ENCODE measurements around the gene SAA4.
"Not testable (repeated sequence)": the region's sequence is repeated elsewhere in the genome, so short reads cannot be mapped to it uniquely, and the experiment has no call there.

The SAA4 gene

DNA sequence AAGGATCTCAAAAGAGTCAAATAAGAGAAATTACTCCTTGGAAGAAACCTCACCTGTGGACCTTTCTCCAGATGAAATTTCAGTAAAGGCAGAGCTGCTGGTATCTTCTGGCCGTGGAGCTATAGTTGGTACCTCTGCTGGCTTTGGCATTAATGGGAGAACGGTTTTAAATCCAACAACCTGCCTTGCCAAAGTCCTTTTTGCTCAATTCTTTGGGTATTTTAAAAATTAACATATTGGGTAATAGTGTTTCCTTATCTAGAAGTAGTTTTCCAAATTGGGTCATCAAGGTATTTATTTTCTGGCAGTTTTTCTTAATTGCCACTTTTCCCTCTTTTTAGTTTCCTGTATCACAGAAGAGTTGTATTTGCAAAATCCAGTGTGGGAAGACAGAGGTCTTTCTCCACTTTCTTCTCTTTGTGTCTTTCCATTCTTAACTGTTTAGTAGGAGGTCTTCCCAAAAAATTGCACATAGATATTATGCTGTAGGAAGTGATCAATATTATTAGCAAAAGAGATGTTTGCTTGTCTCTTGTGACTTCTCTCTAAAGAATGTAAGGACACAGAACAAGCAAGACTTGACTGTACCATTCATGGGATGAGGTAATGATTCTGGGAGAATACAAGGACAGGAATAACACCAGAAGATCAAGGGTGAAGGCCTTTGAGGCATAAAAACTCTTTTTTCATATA, at the start of gene SAA4:
Gene SAA4, minus strand, starts transcription at position 139 of the 693 bp plus-strand sequence. CDS start 876 bp downstream, outside the sequence.
- Histone ChIP-seq H3K27me3 (ENCODE audit: low read depth) (peaks cover 19% of the 10 kb centered on the region), H3K4me3 (no peak within 1 kb of the TSS), H3K4me1 (no peaks in the 10 kb centered on the region), H3K36me3 (replicated peaks) (no peaks in the 10 kb centered on the region), H3K9me3 (no peaks in the 10 kb centered on the region)
- in situ Hi-C loops (cut with MboI; ENCODE audit: low sequenced_read_pairs) = no loop called here
- no peak for DNase-seq (ENCODE audit: low spot score in 2 of 2)

GRCh38 chr11:18285841-18286240, 49.2 kb upstream of the SAA4 start:
- no peaks in the 10 kb centered on the region for H3K9me3 ChIP-seq
- no peak for DNase-seq (ENCODE audit: low spot score in 2 of 2)
- peaks cover 45% of the 10 kb centered on the region for H3K36me3 ChIP-seq (replicated peaks)
- no peak overlapping the region for H3K4me3 ChIP-seq
- no peaks in the 10 kb centered on the region for H3K27me3 ChIP-seq (ENCODE audit: low read depth)
- in situ Hi-C loops (cut with MboI; ENCODE audit: low sequenced_read_pairs) = no loop called here
- no peaks in the 10 kb centered on the region for H3K4me1 ChIP-seq

DNA sequence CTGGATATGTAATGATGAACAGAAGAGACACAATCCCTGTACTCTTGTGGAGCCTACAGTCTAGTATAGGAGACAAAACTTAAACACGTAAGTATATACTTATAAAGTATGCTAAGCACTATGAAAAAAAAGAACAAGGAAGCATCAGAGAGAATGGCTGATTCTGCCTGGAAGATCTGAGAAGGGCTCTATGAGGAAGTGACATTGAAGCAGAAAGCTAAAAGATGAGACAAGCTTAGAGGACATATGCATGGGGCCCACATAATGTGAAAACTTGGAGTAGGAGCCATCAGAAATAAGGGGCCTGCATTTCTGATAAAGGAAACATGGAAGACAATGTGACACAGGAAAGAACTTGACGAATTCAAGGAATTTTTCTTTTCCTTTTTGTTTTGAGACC, 46.0 kb upstream of the SAA4 start:
- no peak for DNase-seq (ENCODE audit: low spot score in 2 of 2)
- Histone ChIP-seq H3K27me3 (ENCODE audit: low read depth) (no peaks in the 10 kb centered on the region), H3K4me1 (no peaks in the 10 kb centered on the region), H3K36me3 (replicated peaks) (peaks cover 48% of the 10 kb centered on the region), H3K4me3 (no peak overlapping the region), H3K9me3 (no peaks in the 10 kb centered on the region)
- in situ Hi-C loops (cut with MboI; ENCODE audit: low sequenced_read_pairs) = no loop called here

- Histone ChIP-seq H3K9me3 (no peaks in the 10 kb centered on the region), H3K4me1 (no peaks in the 10 kb centered on the region), H3K27me3 (ENCODE audit: low read depth) (no peaks in the 10 kb centered on the region), H3K4me3 (no peak overlapping the region), H3K36me3 (replicated peaks) (peaks cover 33% of the 10 kb centered on the region)
- no peak for DNase-seq (ENCODE audit: low spot score in 2 of 2)
- in situ Hi-C loops (cut with MboI; ENCODE audit: low sequenced_read_pairs) = no loop called here
These were observed 43.9 kb upstream of the SAA4 start for GRCh38 chr11:18280438-18281045.

DNA sequence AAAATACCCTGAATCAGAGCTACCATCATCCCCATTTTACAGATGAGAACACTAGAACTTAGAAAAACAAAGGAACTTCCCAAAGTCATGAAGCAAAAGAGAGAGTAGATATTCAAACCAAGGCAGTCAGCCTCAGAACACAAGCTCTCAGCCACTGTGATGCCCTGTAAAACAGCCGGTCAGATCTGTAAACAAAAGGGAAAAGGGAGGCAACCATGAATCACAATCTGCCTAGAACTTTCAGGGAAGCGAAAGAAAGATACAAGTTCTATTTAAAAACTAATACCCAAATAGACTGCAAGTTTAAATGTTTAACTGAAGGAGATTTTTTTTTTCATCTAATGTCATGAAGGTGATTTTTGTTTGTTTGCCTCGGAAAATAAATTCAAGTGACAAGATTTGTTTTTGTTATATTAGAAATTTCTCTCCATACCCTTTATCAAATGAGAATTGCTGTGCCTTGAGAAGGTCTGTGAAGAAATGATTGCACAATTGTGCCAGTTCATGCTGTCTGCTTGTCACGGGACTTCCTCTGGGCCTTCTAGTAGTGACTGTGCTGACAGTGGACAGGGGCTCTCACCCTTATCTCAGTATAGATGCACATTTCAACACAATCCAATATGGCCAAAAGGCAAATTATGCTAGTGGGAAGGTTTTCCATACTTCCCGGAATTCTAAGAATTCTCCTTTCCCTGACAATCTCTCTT, 41.1 kb upstream of the SAA4 start:
- Histone ChIP-seq H3K9me3 (no peaks in the 10 kb centered on the region), H3K4me3 (no peak overlapping the region), H3K36me3 (replicated peaks) (peaks cover 18% of the 10 kb centered on the region), H3K4me1 (no peaks in the 10 kb centered on the region), H3K27me3 (ENCODE audit: low read depth) (no peaks in the 10 kb centered on the region)
- in situ Hi-C loops (cut with MboI; ENCODE audit: low sequenced_read_pairs) = no loop called here
- DNase-seq (ENCODE audit: low spot score in 2 of 2) = no peak

DNA sequence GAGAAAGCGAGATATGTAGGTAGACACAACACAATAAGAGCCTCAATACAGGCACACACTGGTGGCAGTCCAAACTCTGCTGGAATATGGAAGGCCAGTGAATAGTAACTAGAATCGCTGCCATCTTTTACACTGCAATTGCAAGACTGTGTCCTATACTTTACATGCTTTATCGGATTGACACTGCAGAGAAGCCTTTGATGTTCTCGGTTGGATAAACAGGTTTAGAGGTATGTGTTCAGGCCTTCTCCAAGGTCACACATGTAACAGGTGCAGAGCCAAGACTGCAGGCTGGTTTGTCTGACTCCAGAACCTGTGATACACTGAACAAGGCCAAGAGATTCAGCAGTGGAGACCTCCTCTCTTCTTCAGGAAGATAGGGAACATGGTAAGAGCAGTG, 34.6 kb upstream of the SAA4 start:
- Histone ChIP-seq H3K27me3 (ENCODE audit: low read depth) (no peaks in the 10 kb centered on the region), H3K9me3 (no peaks in the 10 kb centered on the region), H3K4me3 (no peak overlapping the region), H3K4me1 (no peaks in the 10 kb centered on the region), H3K36me3 (replicated peaks) (no peaks in the 10 kb centered on the region)
- DNase-seq (ENCODE audit: low spot score in 2 of 2) = no peak
- in situ Hi-C loops (cut with MboI; ENCODE audit: low sequenced_read_pairs) = no loop called here

GRCh38 chr11:18270102-18270501, 33.5 kb upstream of the SAA4 start:
- in situ Hi-C loops (cut with MboI; ENCODE audit: low sequenced_read_pairs) = no loop called here
- no peaks in the 10 kb centered on the region for H3K9me3 ChIP-seq
- H3K4me1 ChIP-seq = no peaks in the 10 kb centered on the region
- no peak overlapping the region for H3K4me3 ChIP-seq
- H3K27me3 ChIP-seq (ENCODE audit: low read depth) = no peaks in the 10 kb centered on the region
- DNase-seq (ENCODE audit: low spot score in 2 of 2) = no peak
- H3K36me3 ChIP-seq (replicated peaks) = no peaks in the 10 kb centered on the region

DNA sequence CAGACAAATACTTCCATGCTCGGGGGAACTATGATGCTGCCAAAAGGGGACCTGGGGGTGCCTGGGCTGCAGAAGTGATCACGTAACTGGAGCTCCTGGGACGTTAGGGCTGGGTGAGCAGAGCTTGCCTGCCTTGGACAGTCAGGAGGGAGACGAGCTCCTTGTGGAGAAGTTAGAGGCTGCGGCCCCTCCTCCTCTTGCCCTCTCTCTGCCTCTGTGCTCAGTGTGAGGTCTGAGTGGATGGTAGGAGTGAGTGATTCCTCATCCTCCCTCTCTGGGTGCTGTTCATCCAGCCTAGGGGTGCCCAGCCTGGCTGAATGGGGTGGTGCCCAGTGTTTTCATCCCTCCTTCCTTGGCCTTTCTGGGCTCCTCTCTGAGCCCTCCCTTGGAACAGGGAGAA, 32.6 kb upstream of the SAA4 start:
- H3K9me3 ChIP-seq; H3K36me3 ChIP-seq (replicated peaks); DNase-seq (ENCODE audit: low spot score in 2 of 2); H3K4me1 ChIP-seq; in situ Hi-C loops (cut with MboI; ENCODE audit: low sequenced_read_pairs); H3K27me3 ChIP-seq (ENCODE audit: low read depth); H3K4me3 ChIP-seq: not testable (repeated sequence)

GRCh38 chr11:18267335-18268133, 30.9 kb upstream of the SAA4 start:
- H3K36me3 ChIP-seq (replicated peaks); H3K9me3 ChIP-seq; DNase-seq (ENCODE audit: low spot score in 2 of 2); H3K4me3 ChIP-seq; H3K27me3 ChIP-seq (ENCODE audit: low read depth); H3K4me1 ChIP-seq; in situ Hi-C loops (cut with MboI; ENCODE audit: low sequenced_read_pairs): not testable (repeated sequence)

DNA sequence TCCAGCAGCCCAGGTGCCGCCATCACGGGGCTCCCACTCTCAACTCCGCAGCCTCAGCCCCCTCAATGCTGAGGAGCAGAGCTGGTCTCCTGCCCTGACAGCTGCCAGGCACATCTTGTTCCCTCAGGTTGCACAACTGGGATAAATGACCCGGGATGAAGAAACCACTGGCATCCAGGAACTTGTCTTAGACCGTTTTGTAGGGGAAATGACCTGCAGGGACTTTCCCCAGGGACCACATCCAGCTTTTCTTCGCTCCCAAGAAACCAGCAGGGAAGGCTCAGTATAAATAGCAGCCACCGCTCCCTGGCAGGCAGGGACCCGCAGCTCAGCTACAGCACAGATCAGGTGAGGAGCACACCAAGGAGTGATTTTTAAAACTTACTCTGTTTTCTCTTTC, 29.3 kb upstream of the SAA4 start, which contains the start of gene SAA1:
Gene SAA1, plus strand, starts transcription at position 316 of the 400 bp plus-strand sequence. CDS start 624 bp downstream, outside the sequence.
- no peaks in the 10 kb centered on the region for H3K4me1 ChIP-seq
- no peak for DNase-seq (ENCODE audit: low spot score in 2 of 2)
- in situ Hi-C loops (cut with MboI; ENCODE audit: low sequenced_read_pairs) = no loop called here

DNA sequence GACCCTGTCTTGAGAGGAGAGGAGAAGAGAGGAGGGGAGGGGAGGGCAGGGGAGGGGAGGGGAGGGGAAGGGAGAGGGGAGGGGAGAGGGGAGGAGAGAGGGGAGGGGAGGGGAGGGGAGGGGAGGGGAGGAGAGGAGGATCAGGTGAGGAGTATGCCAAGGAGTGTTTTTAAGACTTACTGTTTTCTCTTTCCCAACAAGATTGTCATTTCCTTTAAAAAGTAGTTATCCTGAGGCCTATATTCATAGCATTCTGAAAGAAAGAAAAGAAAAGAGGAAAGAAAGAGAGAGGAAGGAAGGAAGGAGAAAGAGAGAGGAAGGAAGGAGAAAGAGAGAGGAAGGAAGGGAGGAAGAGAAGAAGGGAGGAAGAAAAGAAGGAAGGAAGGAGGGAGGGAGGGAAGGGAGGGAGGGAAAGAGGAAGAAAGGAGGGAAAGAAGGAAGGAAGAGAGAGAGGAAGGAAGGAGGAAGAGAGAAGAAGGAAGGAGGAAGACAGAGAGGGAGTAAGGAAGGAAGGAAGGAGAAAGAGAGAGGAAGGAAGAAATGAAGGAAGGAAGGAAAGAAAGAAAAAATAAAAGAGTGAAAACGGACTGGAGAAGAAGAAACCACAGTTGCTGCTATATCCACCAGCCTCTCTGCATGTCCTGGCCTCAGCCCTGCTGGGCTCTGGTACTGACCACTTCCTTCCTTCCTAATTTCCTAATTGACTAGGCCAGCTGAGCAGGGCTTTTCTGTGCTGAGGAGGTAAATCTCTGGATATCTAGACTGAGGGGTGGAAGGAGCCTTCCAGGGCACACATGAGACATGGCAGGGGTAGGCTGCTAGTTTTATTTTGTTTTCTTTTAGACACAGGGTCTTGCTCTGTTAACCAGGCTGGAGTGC, 28.3 kb upstream of the SAA4 start:
- Histone ChIP-seq H3K9me3 (no peaks in the 10 kb centered on the region), H3K4me3 (no peak overlapping the region), H3K4me1 (no peaks in the 10 kb centered on the region), H3K36me3 (replicated peaks) (no peaks in the 10 kb centered on the region), H3K27me3 (ENCODE audit: low read depth) (no peaks in the 10 kb centered on the region)
- in situ Hi-C loops (cut with MboI; ENCODE audit: low sequenced_read_pairs) = no loop called here
- DNase-seq (ENCODE audit: low spot score in 2 of 2) = no peak

More for the DNA sequence above, 29.3 kb upstream of the SAA4 start, which contains the start of gene SAA1:
- Histone ChIP-seq H3K36me3 (replicated peaks) (no peaks in the 10 kb centered on the region), H3K4me3 (no peak within 1 kb of the TSS), H3K9me3 (no peaks in the 10 kb centered on the region), H3K27me3 (ENCODE audit: low read depth) (no peaks in the 10 kb centered on the region)

- in situ Hi-C loops (cut with MboI; ENCODE audit: low sequenced_read_pairs) = no loop called here
- H3K4me3 ChIP-seq = no peak overlapping the region
These were observed 27.4 kb upstream of the SAA4 start for GRCh38 chr11:18264035-18264434.

More at GRCh38 chr11:18264035-18264434, 27.4 kb upstream of the SAA4 start:
- Histone ChIP-seq H3K27me3 (ENCODE audit: low read depth) (no peaks in the 10 kb centered on the region), H3K36me3 (replicated peaks) (no peaks in the 10 kb centered on the region), H3K4me1 (no peaks in the 10 kb centered on the region), H3K9me3 (no peaks in the 10 kb centered on the region)
- DNase-seq (ENCODE audit: low spot score in 2 of 2) = no peak

Measured in HAP-1 (cell line).